GM11168 (cell line): ENCODE data around the gene ISYNA1.

ENCODE experiments used
- in situ Hi-C: fragments of 300-500 bp; cut with MboI; formaldehyde crosslinking; loops from one replicate; pipeline ENCODE4 v1.12.0; 2022; ENCODE audit warnings: low sequenced_read_pairs; ENCODE audit not compliant: unreplicated experiment

The ISYNA1 gene

DNA sequence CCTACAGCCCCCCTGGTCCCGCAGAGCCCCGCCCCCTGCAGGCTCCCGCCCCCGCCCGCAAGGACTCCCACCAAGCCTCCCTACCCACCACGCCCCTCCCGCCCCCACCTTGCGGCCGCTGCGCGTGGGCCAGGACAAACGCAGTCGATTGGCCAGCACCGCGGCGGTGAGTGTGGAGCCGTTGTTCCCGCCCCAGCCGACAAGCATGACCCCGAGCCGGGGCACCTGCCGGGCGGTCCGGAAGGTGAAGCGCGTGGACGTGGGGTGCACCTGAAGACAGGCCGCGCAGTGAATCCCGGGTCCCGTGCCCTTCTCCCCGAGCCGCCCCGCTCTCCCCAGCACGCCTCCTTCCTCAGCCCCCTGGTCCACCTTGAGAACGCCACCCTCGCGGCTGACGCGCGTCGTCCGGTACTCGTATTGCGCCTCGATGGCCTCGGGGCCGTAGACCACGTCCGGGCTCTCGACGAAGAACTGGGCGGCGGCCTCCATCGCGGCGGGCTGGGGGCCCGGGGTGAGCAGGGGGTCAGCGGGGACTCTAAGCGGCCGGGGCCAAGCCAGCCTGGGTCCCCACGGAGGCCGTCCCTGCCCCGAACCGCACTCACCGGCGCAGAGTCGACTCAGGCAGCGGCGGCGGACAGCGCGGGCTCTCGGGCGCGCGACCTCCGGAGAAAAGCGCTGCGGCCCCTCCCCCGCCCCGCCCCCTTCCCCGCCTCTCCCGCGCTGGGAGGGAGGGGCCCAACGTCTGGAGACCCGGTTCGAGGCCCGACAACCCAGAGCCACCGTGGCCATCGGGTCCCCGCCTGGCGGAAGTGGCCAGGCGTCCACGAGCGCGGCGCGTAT is at the start of gene ISYNA1:
Gene ISYNA1, minus strand, starts transcription at position 643 of the 840 bp plus-strand sequence. Its CDS starts 154 bp downstream, at position 489.
- in situ Hi-C loops: no loop called here

DNA sequence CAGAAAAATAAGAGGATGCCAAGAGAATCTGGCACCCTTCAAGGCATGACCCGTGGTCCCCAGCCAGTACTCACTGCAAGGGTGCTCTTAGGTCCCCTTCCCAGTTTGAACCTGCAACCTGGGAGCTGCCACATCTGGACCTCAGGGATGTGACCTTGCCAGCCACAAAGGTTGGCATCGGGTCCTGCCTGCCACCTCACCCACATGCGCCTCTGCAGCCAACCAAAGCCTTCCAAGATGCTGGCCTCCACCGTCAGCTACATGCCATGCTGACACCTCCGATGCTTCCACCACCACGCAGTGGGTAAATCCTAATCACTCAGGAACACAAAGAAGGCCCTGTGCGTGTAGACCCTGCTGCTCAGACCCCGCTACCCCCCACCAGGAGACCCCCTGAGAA is 48.8 kb upstream of the ISYNA1 start:
- in situ Hi-C loops: no loop called here

DNA sequence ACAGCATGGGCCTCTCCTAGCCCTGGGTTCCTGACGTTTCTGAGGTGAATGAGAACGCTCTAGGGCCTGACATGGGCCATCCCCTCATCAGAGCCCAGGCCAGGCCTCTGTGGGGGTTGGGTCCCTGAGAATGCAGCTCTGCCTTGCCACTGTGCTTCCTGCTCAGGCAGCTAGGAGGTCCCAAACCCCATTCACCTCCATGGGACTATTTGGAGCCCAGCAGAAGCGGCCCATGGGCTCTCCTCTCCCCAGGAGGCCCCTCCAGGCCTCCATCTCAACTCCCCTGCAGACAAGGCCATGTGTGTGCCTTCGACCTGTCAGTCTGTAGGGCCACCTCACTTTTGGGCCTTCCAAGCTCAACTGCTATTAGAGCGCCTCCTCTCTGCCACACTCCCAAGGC is 47.1 kb upstream of the ISYNA1 start:
- in situ Hi-C loops: no loop called here

DNA sequence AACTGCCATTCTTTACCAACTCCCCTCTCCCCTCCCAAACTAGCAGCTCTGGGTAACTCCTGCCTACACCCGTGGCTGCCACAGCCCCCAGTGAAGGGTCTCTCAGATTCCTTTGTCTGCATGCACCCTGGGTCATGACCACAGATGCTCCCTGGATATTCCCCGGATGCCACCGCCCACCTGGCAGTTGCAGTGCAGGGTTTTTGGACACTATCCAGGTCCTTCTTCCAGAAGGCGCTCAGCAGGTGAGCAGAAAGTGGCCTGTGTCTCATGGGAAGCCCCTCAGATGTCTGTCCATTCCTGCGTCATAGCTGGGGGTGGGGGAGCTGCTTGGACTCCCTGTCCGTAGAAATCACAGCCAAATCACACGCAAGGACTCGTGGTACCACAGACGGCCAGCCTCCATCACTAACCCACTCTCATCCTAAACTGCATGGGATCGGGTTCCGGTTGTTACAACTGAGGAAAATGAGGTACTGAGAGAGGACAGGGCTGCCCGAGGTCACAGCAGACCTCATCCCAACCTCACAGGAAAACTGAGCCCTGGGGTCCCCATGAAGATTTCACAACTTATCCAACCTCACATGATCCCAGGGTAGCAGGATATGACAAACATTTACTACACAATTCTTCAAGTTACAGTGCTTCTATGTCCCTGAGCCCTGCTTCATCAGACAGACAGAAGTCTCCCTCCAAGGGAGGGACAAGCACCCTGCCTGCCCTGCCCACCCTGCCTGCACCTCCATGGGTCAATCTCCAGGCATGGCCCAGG is 45.4 kb upstream of the ISYNA1 start:
- in situ Hi-C loops: no loop called here

DNA sequence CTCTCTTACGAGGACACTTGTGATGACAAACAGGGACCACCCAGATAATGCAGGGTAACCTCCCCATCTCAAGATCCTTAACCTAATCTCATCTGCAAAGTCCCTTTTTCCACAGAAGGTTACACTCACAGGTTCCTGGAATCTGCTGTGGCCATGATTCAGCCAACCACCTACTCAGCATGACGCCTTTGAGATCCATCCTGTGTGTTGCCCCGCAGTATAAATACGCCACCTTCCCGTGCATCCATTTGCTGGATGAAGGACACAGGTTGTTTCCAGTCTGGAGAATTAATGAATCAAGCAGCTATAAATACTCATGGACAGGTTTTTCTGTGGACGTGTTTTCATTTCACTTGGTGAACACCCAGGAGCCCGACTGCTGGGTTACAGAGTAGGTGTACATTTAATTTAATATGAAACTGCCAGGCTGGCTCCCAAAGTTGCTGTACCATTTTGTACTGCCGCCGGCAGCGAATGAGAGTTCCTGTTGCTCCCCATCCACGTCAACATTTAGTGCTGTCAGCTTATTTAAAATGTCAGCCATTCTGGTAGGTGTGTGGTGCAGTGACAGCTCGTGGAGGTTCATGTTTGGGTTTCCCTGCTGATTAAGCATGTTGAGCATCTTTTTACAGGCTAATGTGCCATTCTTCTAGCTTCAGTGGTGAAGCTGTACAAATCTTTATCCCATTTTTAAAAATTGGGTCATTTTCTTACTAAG is 43.7 kb upstream of the ISYNA1 start:
- in situ Hi-C loops: no loop called here

DNA sequence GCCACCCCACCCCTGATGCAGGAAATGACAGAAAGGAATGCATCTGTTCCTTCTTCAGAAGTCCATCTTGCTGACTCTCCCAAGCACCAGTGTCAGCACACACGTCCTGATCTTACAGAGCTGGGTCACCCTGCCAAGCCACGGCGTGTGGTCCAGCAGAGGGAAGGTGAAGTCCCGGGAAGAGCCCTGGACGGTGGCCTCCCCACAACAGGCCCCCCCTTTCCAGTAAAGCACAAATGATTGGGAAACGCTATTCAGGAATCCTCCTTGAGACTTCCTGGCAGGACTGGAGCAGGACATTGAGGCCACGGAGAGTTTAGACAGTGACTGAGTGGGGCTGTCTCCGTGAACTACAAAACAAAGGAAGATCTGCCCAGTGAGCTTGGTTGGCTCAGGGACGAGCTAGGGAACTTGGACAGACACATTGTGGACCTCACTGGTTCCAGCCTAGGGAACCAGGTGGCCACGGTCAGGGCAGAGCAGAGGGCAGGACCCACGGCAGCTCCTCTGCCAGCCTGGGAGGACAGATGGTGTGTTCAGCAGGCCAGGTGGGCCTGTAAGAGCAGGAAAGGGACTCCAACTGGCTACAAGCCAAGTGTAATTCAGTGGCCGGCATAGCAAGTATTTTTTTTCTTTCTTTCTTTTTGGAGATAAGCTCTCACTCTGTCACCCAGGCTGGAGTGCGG is 42.2 kb upstream of the ISYNA1 start:
- in situ Hi-C loops: no loop called here

DNA sequence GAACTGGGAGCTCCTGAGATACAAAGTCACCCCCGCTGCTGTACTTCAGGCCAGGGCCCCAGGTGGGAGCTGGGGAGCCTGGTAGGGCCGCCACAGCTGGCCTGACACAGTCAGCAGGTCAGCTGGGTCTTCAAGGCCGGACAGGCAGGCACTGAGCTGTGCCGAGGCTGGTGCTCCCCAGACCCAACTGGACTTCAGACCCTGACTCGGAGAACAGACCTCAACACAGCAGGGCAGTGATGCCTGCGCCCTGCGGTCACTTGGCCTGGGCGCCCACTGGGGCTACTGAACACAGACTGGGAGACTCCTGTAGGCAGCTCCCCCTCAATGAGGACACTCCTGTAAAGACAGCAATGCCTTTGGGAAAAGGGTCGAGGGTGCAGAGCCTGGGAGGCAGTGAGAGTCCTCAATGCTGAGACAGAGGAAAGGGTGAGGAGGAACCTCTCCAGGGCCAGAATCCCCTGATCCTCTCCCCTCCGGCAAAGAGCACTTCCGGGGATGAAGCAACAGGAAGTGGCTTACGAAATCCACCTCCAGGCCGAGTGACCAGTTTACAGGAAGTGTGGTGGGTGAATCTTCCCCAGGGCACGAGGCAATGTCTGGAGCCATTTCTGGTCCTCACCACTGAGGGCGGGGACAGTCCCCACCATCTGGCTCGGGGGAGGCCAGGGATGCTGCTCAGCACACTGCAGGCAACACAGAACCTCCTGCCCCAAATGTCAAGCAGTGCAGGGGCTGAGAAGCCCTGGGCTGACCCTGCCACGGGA is 40.8 kb upstream of the ISYNA1 start:
- in situ Hi-C loops: no loop called here

DNA sequence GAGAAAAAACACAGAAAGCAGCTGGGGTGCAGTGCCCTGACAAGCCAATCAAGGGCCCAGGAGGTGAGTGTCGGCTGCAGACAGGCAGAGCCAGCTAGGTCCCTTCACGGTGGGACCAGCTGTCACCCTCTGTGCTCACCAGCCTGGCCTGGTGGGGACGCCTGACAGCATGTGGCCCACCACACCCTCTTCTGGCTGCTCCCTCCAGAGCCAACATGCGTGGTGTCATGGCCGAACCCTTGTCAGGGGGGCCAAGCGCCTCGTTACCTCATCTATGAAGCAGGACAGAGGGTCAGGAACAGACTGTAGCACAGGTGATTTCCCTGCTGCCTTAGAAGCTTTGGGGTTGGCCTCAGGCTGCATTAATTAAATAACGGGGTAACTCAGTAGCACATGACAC is 40.0 kb upstream of the ISYNA1 start:
- in situ Hi-C loops: no loop called here

DNA sequence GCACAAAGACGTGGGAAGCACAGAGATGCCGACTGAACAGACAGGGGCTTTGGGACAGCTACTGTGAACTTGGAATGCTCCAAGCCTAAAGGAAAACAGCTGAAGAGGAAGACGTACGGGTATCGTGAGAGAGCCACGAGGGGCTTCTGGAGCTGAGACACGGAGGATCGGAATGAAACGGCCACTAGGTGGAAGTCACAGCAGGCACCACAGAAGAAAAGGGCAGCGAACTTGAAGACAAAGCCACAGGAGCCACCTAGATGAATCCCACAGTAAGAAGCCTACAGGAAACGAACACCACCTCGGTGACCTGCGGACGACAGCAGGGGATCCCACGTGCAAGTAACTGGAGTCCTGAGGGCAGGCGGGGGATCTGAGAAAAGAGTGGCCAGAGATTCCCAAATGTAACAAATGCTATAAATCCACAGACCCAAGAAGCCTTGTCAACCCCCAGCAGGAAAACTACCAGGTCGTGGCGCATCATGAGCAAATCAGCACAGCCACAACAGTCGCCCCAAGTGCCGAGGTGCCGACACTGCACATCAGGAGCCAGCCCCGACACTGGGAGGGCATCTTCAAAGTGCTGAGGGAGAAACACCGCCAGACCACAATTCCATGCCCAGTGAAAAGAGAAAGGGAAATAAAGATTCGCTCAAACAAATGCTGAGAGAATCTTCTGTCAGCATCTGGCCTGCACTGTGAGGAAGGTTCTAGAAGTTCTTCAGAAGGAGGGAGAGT is 39.3 kb upstream of the ISYNA1 start:
- in situ Hi-C loops: no loop called here

DNA sequence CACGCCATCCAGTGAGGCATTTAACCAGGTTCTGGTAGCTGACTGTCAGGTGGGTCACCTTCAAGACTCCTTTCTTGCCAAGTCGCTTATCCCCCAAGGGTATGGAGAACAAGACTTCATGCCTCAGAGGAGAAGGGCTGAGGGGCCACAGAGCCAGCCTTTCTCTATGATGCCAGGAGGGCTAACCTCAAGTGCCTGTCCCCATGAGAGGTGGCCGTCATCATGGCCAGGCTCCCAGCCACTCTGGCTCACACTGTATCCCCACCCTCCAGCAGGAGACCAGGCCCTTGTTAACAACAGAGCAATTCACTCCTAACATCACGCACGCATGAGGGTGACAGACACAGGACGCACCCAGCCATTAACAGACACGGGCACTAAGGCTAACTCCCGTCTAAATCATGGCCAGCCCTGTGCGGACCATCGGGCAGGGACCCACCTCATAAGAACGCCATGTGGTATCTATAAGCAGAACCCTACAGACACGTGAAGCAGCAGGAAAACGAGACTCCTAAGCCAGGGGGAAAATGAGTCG is 38.6 kb upstream of the ISYNA1 start:
- in situ Hi-C loops: no loop called here

DNA sequence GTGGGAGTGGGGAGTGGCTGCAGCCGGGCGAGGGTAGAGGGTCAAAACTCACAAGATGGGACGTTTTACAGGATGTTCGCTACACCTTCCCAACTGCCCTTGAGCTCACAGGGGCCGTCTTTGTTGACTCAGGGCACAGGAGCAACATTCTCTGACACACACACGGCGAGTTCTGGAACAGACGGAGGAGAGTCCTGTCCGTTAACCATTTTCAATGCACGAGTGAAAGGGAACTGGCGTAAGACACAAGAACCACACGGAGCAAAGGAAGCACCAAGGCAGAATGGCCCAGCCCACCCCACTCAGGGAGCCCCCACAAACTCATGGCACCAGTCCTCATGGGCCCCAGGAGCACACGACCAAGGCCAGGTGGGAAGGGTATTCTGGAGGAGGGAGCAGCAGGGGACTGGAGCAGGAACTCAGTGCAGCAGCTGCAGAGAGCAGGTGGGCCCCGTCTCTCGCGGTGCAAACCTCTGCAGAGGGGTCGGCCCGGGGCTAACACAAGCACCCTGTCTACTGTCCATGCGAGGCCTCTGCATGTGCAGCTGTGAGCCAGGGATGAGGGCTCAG is 37.9 kb upstream of the ISYNA1 start:
- in situ Hi-C loops: no loop called here

DNA sequence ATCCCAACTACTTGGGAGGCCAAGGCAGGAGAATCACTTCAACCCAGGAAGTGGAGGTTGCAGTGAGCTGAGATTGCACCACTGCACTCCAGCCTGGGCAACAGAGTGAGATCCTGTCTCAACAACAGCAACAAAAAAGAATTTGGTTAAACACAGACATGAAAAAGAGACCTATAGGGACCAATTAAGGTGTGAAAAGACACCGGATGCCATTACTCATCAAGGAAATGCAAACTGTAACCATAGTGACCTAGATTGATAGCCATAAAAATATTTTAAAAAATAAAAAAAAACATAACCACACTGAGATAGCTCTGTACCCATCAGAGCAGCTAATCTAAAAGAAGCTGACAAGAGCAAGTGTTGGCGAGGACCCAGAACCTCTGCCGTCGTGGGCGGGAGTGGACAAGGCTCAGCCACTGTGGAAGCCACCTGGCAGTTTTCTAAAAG is 37.1 kb upstream of the ISYNA1 start:
- in situ Hi-C loops: no loop called here

DNA sequence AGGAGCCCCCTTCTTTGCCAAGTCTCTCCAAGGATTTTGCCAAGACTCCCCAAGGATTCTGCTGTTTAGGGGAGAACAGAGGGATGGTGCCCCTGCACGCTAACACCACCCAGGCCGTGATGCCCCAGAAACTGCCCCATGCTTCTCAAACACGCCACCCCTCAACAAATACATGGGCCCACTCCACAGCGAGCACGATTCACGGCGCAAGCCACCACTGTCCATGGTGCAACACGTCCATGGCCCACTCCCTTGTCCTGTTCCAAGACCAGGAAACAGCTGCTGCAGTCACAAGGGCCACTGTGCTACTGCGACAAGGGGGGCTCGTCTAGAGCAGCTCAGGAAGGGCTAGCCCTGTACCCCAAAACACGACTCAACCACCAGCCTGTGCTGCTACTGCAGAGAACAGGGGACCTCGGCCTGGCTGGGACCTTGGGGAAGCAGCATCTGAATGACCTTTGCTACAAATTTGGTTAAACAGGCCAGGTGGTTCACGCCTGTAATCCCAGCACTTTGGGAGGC is 36.5 kb upstream of the ISYNA1 start:
- in situ Hi-C loops: no loop called here

DNA sequence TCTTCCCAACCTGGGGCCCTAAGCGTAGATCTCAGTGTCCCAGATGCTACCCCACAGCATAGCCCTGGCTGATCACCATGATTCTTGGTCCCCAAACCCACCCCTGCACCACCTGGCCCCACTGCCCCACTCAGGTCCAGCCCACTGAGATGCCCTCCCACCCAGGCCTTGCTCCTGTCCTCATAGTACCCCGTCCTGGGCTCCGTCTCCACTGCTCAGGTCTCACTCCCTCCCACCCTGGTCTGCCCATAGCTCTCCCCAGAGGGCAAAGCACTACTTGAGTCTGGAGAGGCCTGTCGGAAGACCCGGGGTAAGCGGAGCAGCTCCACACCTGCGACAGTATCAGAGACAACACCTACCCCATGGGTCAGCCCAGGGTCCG is 35.8 kb upstream of the ISYNA1 start:
- in situ Hi-C loops: no loop called here

DNA sequence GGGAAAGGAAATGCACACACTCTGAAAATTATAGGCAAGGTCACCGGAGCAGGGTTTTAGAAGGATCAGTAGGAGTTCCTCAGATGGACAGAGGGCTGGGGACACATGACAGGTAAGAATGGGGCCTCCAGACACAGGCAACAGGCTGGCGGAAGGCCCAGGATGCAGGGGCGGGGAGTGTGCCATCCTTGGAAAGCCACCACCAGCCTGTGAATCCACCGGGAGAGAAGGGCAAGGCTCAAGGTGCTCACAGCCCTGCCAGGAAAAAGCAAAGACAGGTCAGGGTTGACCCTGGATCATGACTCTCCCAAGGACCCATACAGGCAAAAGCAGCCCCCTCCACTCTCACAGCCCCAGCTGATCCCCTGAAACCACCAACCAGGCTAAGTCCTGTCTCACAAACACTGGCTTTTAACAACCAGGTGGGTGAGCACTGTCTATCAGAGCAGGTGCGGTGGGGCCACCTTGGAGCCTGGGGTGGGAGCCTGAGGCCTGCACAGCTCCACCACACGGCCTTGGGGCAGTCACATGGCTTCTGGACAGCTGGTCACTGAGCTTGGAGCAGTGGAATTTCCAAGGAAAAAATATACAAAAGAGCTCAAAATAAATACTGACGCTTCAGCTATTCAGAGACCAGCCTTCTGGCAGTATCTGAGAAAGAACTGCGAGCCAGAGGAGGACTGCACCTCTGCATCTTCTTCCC is 35.2 kb upstream of the ISYNA1 start:
- in situ Hi-C loops: no loop called here

DNA sequence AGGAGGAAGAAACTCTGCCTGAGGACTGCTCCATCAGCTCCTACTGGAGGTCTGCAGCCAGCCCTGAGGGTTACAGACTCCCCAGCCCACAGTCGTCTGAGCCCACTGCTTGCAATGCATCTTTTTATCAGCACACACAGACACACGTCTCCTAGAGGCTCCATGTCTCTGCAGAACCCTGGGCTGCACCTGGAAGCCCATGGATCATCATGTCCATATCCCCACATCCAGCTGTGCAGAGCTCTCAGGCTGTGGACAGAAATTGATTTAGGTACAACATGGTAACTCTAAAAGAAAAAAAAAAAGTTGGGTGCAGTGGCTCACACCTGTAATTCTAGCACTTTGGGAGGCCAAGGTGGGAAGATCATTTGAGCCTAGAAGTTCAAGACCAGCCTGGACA is 32.9 kb upstream of the ISYNA1 start:
- in situ Hi-C loops: no loop called here

DNA sequence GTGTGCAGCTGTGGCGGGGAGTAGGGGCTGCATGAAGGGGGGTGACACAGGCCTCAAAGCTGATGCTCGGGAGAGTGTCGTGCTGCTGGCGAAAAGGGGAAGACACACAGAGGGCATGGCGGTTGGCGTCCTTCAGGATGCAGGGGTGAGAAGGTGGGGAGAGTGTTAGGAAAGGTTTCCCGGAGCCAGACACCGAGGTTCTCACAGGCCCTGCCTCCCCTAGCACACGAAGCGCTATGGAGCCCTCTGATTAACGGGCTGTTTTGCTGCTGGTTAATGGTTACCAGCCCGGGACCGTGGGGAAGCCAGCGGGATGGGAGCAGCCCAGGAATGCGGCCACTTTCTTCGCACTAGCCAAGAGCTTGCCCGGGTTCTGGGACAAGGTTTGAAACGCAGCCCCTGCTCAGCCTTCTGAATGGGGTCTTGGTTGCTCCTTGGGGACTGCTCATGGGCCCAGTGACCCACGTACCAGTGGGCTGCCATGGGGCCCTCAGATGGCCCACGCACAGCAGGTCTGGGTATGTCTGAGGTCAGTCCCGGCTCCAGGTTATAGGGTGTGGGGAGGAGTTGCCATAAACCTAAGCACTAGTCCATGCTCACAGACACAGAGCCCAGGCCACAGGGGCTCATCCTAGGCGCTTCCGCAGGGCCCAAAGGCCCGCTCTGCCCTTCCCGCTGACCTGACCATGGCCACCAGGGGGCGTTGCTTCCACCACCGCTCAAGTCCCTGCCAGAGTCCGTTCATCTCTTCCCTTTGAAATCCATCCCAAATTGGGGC is 31.3 kb upstream of the ISYNA1 start:
- in situ Hi-C loops: no loop called here
